GM18861 (cell line): ENCODE measurements around the gene RINL.
"Not testable (repeated sequence)": the region's sequence is repeated elsewhere in the genome, so short reads cannot be mapped to it uniquely, and the experiment has no call there.

Source experiments
- ATAC-seq: cut with Tn5 transposase; IDR thresholded peaks from one replicate; pipeline ENCODE4 v1.9.1; 2021; ENCODE audit not compliant: unreplicated experiment

RINL gene

DNA sequence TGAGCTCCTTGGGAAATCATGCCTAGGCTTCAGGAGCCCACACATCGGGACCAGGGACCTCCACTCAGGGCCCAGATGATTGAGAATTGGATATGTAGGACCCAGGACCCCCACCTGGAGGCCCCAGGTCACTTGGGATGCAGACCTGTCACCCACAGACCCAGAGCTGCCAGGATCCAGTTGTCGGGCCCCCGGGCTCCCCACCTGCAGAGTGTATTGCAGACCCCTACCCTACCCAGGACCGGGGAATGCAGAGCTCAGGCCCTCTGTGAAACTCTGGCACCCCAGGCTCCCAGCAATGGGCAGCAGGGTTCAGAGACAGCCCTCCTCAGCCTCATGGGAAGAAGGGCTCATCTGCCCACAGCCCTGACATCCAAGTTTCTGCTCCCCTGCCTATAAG is 27.5 kb upstream of the RINL start:
- ATAC-seq: no peak

DNA sequence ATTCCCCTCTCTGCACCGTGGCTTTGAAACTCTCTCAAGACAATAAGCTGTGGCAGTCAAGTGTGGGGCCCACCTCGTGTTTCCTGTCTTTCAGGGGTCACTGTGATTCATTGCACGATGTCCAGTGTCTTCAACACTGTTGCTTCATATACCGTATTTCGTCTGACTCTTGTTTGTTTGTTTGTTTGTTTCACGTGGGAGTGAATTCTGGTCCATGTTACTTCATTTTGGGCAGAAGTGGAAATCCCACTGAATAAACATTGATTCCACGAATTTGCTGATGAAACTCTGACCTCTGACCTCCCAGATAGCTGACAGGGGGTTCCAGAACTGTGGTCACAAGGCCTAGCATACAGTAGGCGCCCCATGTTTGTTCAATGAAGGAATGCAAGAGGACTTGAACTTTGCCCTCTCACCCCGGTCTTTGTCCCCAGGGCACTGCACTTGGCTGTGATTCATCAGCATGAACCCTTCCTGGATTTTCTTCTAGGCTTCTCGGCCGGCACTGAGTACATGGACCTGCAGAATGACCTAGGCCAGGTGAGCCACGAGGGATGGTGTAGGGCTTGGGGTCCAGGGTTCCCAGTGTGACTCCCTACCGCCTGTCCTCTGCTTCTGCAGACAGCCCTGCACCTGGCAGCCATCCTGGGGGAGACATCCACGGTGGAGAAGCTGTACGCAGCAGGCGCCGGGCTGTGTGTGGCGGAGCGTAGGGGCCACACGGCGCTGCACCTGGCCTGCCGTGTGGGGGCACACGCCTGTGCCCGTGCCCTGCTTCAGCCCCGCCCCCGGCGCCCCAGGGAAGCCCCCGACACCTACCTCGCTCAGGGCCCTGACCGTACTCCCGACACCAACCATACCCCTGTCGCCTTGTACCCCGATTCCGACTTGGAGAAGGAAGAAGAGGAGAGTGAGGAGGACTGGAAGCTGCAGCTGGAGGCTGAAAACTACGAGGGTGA is 26.8 kb upstream of the RINL start:
- no peak for ATAC-seq

DNA sequence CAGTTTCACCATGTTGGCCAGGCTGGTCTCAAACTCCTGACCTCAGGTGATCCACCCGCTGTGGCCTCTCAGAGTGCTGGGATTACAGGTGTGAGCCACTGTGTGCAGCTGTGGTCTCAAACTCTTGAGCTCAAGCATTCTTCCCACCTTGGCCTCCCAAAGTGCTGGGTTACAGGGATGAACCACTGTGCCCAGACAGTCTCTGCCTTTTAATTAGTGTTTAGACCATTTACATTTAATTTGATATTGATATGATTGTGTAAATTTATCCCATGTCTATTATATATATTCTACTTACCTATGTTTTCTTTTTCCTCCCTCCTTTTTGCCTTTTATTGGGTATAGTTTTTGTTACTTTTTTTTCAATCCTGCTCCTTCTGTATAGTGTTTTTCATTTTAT is 23.6 kb upstream of the RINL start:
- no peak for ATAC-seq

GRCh38 chr19:38900743-38901190 is 22.7 kb upstream of the RINL start:
- no peak for ATAC-seq

- no peak for ATAC-seq
Measured at GRCh38 chr19:38900202-38900629, 22.1 kb upstream of the RINL start.

DNA sequence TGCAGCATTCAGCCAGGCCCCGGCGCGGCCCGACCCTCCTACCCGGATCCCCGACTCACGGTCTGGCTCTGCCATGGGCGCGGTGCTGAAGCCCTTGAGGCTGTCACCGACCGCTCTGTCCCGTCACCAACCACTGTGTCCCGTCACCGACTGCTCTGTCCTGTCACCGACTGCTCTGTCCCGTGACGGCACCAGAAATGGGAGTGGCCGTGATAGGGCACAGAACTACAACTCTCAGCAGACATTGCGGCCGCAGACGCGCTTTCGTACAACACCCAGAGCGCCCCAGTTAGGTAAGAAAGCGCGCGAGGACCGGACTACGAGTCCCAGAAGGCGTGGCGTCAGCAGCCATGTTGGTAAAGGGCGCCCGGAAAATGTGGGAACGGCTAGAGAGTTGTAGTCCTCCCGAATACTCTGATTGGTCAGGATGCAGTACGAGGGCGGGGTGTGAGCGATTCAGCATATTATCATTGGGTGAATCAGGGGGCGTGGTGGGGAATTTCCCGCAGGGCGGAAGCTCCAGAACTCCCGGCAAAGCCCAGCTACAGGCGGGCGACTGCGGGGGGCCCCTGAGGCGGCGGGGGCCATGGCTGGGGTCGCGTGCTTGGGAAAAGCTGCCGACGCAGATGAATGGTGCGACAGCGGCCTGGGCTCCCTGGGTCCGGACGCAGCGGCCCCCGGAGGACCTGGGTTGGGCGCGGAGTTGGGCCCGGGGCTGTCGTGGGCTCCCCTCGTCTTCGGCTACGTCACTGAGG is 21.5 kb upstream of the RINL start, which contains the start of the genes NFKBIB and SIRT2:
TSS of gene NFKBIB (plus strand) at position 523 of the 755 bp plus-strand sequence. CDS start at position 587, 64 bp downstream.
TSS of gene SIRT2 (minus strand) at position 172 of the 755 bp plus-strand sequence. CDS start at position 75, 97 bp downstream.
- peak; percentile 87 for ATAC-seq

DNA sequence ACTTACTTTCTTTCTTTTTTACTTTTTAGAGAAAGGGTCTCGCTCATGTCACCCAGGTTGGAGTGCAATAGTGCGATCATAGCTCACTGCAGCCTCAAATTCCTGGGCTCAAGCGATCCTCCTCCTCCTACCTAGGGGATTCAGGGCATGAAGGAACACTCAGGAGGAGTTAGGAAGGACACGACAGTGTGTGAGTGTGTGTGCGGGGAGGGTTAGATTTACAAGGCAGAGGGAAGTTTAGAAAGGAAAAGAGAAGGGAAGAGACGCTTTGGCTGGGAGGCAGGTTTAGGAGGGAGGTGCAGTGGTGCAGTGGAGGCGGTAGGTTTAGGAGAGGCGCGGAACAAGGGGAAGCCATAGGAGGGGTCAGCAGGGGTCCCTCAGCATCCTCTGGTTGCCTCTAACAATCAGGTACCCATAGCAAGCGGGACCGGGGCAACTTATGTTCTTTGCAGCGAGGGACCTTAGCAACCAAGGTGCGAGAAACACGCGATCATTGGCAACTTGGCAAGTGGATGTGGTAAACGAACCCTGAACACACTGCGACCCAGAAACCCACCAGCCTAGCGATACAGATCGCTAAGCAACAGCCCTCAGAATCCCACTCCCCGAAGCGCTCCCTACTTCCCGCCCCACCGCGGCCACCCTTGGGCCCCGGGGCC is 20.8 kb upstream of the RINL start:
- ATAC-seq: no peak

DNA sequence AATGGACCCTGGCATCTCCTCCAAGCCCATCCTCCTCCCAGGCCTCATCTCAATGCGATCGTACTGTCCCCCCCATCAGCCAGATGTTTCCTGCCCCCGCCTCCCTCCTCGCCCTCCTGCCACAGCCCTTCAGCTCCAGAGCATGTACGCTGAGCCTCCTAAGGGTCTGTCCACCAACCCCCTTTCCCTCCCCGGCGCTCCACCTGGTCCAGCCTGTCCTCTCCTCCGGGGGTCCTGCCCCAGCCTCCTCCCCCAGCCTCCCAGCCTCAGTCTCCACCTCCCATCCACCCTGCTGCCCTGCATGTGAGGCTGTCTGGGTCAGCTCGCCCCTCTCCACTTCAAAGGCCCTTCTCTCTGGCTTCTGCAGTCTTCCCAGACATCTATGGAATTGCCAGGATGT is 16.9 kb upstream of the RINL start:
- no peak for ATAC-seq

DNA sequence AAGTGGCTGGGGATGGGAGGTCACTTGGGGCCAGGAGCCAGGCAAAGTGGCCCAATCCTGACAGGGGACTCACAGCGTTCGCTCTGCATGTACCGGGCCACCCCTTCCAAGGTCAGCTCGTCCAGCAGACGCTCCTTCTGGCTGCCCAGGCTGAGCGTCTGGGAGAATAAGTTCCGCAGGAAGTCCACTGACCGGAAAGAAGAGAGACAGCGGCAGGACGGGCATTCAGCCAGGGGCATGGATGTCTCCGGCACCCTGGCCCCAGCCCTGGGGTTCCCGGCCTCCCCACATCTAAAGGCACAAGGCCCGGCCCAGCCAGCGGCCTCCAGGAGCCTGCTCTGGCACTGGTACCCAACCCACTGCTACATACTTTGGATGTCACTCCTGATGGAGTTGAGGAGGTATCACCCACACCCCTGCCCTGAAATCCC is 15.3 kb upstream of the RINL start:
- ATAC-seq: no peak

DNA sequence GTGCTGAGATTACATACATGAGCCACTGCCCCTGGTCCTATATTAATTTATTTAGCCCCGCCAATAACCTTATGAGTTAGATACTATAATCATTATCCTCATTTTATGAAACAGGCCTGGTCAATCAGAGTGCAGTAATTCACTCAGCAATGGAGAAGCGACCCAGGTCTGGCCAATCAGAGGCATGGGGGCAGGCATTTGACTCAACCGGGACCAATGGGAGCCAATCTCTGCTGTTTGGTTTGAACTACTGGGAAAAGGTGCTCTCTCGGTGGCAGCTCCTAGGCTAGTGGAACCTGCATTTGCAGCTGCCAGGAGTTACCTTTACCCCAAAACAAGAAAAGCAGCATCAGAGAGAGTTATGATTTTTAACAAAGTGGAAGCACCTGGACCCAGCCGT is 14.8 kb upstream of the RINL start:
- ATAC-seq: no peak

GRCh38 chr19:38891771-38892170 is 13.7 kb upstream of the RINL start:
- no peak for ATAC-seq

DNA sequence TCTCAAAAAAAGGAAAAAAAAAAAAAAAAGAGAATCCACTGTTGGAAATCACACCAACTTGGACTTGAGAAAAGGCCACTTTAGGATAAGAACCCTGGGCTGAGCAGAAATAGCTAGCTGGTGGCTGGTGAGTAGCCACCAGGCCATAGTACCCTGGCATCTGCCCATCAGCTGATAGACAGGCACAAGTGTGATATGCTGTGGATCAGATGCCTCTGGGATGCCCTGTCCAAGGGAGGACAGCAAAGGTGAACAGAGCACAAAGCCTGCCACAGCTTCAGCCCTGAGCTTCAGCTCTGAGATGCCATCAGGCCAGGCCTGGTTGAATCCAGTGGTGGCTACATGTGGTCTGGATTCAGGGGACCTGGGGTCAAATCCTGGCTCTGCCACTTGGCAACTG is 12.6 kb upstream of the RINL start:
- no peak for ATAC-seq

- ATAC-seq: no peak
Measured at GRCh38 chr19:38889803-38890202, 11.7 kb upstream of the RINL start.

DNA sequence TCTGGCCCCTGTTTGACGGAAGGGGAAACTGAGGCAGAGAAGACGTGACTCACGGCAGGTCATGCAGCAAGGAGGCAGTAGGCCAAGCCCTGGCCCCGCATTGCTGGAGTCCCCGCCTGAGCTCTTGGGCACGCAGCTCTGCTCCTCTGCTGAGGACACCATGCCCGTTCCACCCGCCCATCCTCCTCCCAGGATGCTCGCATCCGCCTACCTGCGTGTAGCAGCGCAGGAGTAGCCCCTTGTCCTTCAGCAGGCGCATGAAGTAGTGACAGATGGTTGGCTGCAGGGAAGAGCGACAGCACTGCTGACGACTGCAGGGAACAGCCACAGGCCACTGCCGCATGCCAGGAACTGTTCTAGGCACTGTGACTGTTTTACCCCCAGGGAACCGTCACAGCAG is 10.8 kb upstream of the RINL start:
- ATAC-seq: no peak

GRCh38 chr19:38884691-38885090 is 6.6 kb upstream of the RINL start:
- not testable (repeated sequence) for ATAC-seq

GRCh38 chr19:38883286-38883685 is 5.2 kb upstream of the RINL start:
- no peak for ATAC-seq

GRCh38 chr19:38880882-38881609 is 3.0 kb upstream of the RINL start:
- ATAC-seq: no peak

- ATAC-seq: no peak
Measured at GRCh38 chr19:38880076-38880881, 2.2 kb upstream of the RINL start.

DNA sequence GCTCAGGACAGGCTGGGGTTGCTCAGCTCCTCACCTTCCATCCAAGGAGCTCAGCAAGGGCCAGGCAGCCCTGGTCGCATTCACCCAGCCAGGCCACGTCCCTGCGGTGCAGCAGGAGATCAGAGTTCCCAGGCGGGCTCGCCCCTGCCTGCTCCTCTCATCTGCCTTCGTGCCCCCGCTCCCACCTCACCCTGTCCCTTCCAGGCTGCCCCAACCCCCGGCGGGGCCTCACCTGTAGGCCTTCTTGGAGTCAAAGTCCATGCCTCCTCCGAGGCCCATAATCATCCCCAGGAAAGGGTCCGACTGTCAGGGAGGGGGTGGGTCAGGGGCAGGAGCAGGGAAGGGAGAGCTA is 1.3 kb upstream of the RINL start:
- ATAC-seq: no peak
